Hepatocyte (in vitro differentiated cells): ENCODE measurements around the gene ELAVL2. TPM values are rescaled to one million over a fixed set of nuclear protein-coding genes. Genes with fewer than 3 reads are reported as not detected.

Experiments
- DNase-seq: peaks from one replicate; pipeline ENCODE4 v3.0.0-alpha.2; 2016; ENCODE audit warnings: low spot score
- H2AFZ ChIP-seq: fragments of 200-600 bp; sonication (generic); 2 replicates; pipeline ENCODE4 v1.6.0; 2016; ENCODE audit warnings: antibody characterized with exemption, mild to moderate bottlenecking
- H3K27ac ChIP-seq: fragments of 200-600 bp; sonication (generic); 2 replicates; pipeline ENCODE4 v1.5.1; 2016; ENCODE audit warnings: mild to moderate bottlenecking
- H3K27me3 ChIP-seq: fragments of 200-600 bp; sonication (generic); 2 replicates; pipeline ENCODE4 v1.6.1; 2016
- H3K36me3 ChIP-seq: fragments of 200-600 bp; sonication (generic); replicated peaks from 2 replicates; pipeline ENCODE4 v1.5.1; 2016; ENCODE audit warnings: low read depth; ENCODE audit not compliant: insufficient read depth
- H3K4me1 ChIP-seq: fragments of 200-600 bp; sonication (generic); 2 replicates; pipeline ENCODE4 v1.5.1; 2016; ENCODE audit warnings: mild to moderate bottlenecking, moderate library complexity; ENCODE audit not compliant: insufficient read depth
- H3K4me2 ChIP-seq: fragments of 200-600 bp; sonication (generic); 2 replicates; pipeline ENCODE4 v1.6.0; 2016
- H3K4me3 ChIP-seq: fragments of 200-600 bp; sonication (generic); 2 replicates; pipeline ENCODE4 v1.5.1; 2016; ENCODE audit warnings: mild to moderate bottlenecking
- H3K79me2 ChIP-seq: fragments of 200-600 bp; sonication (generic); 2 replicates; pipeline ENCODE4 v1.6.0; 2017; ENCODE audit warnings: mild to moderate bottlenecking
- H3K9me2 ChIP-seq: fragments of 200-600 bp; sonication (generic); replicated peaks from 2 replicates; pipeline ENCODE4 v1.6.0; 2017; ENCODE audit warnings: mild to moderate bottlenecking; ENCODE audit not compliant: insufficient read depth
- H3K9me3 ChIP-seq: fragments of 200-600 bp; sonication (generic); 2 replicates; pipeline ENCODE4 v1.5.1; 2016; ENCODE audit warnings: low read depth, mild to moderate bottlenecking
- H4K20me1 ChIP-seq: fragments of 200-600 bp; sonication (generic); 2 replicates; pipeline ENCODE4 v1.6.0; 2016; ENCODE audit warnings: mild to moderate bottlenecking; ENCODE audit not compliant: insufficient read depth, poor library complexity, severe bottlenecking
- CTCF ChIP-seq: fragments of 200-600 bp; sonication (generic); IDR thresholded peaks from 2 replicates; pipeline ENCODE4 v1.5.1; 2016; ENCODE audit warnings: antibody characterized with exemption, mild to moderate bottlenecking; ENCODE audit not compliant: poor library complexity
- EZH2 ChIP-seq: fragments of 200-600 bp; sonication (generic); IDR thresholded peaks from 2 replicates; pipeline ENCODE4 v1.6.1; 2016; ENCODE audit warnings: antibody characterized with exemption, mild to moderate bottlenecking, borderline replicate concordance
- EZH2phosphoT487 ChIP-seq: fragments of 200-600 bp; sonication (generic); IDR thresholded peaks from one replicate; pipeline ENCODE4 v1.6.1; 2018; ENCODE audit warnings: antibody characterized with exemption, mild to moderate bottlenecking, low read depth, moderate library complexity; ENCODE audit not compliant: unreplicated experiment, severe bottlenecking
- WGBS: methylation state at CpG from one replicate; pipeline ENCODE4 v1.1.6; 2016; ENCODE audit warnings: low lambda C conversion rate; ENCODE audit errors: missing lambda C conversion rate; 5-methylcytosine and 5-hydroxymethylcytosine counted together
- polyA plus RNA-seq: library from polyadenylated mRNA; unstranded; fragments of >200 nt; fragmentation: Nextera tagmentation; extraction: Ambion mirVana; gene quantifications from 2 replicates; pipeline ENCODE4 v1.2.1, GENCODE V29; 2016
- total RNA-seq: library from RNA; depleted of rRNA; stranded (reverse); fragments of >200 nt; gene quantifications from 2 replicates; pipeline ENCODE4 v1.2.3, GENCODE V29; 2014

ELAVL2 gene
- total and polyA plus RNA-seq, 2 experiments from 2014 or later: 0.93 TPM; not detected in 1

GRCh38 chr9:23790351-23791260 lies 35.4 kb downstream of the ELAVL2 start:
- DNase-seq: no peak
- H3K9me3 ChIP-seq: no peaks in the 10 kb centered on the region
- TF ChIP-seq EZH2phosphoT487 (no peak), EZH2 (no peak), CTCF (no peak)
- no peak overlapping the region for H3K4me3 ChIP-seq
- no peaks in the 10 kb centered on the region for H3K79me2 ChIP-seq
- H3K36me3 ChIP-seq: no peaks in the 10 kb centered on the region
- no peaks in the 10 kb centered on the region for H3K27me3 ChIP-seq
- WGBS: 62% methylated on average over 9 of the region's 9 CpGs
- no peak overlapping the region for H3K27ac ChIP-seq
- H3K9me2 ChIP-seq: no peaks in the 10 kb centered on the region
- H4K20me1 ChIP-seq: no peaks in the 10 kb centered on the region
- H2AFZ ChIP-seq: no peak overlapping the region
- H3K4me2 ChIP-seq: no peak overlapping the region
- no peaks in the 10 kb centered on the region for H3K4me1 ChIP-seq

GRCh38 chr9:23789529-23790254 lies 36.3 kb downstream of the ELAVL2 start:
- H3K4me3 ChIP-seq: no peak overlapping the region
- no peaks in the 10 kb centered on the region for H3K79me2 ChIP-seq
- 75% methylated on average over 4 of the region's 4 CpGs for WGBS

GRCh38 chr9:23784962-23785361 lies 41.1 kb downstream of the ELAVL2 start:
- DNase-seq: no peak
- Histone ChIP-seq H3K9me2 (no peaks in the 10 kb centered on the region), H3K9me3 (no peaks in the 10 kb centered on the region), H3K79me2 (no peaks in the 10 kb centered on the region), H3K4me2 (no peak overlapping the region), H3K27me3 (no peaks in the 10 kb centered on the region), H4K20me1 (no peaks in the 10 kb centered on the region), H3K4me1 (no peaks in the 10 kb centered on the region), H3K27ac (no peak overlapping the region), H2AFZ (no peak overlapping the region), H3K4me3 (no peak overlapping the region), H3K36me3 (no peaks in the 10 kb centered on the region)
- 97% methylated on average over 1 of the region's 1 CpG for WGBS
- TF ChIP-seq EZH2: no peak
- no peak for TF ChIP-seq CTCF
- TF ChIP-seq EZH2phosphoT487: no peak

More at GRCh38 chr9:23789529-23790254, 36.3 kb downstream of the ELAVL2 start:
- Histone ChIP-seq H3K27ac (no peak overlapping the region), H2AFZ (no peak overlapping the region), H3K4me1 (no peaks in the 10 kb centered on the region), H3K9me2 (no peaks in the 10 kb centered on the region), H3K9me3 (no peaks in the 10 kb centered on the region), H3K4me2 (no peak overlapping the region), H3K36me3 (no peaks in the 10 kb centered on the region), H3K27me3 (no peaks in the 10 kb centered on the region), H4K20me1 (no peaks in the 10 kb centered on the region)
- TF ChIP-seq EZH2 (no peak), CTCF (no peak), EZH2phosphoT487 (no peak)
- no peak for DNase-seq
